Peyer's patch (tissue), 4 donors: ENCODE measurements around the gene PMP22.

Experiments used
- CTCF ChIP-seq, 6 experiments: fragments of 450-650 bp in 4 of 6; fragments of 200-600 bp in 2 of 6; sonication (generic) in 1 of 6; IDR thresholded peaks; one replicate each; pipeline ENCODE4 v1.5.1; 2017 to 2019; ENCODE audit warnings: antibody characterized with exemption in 6 of 6, mild to moderate bottlenecking in 3 of 6, moderate library complexity in 1 of 6
- POLR2A ChIP-seq, 2 donors: fragments of 450-650 bp; IDR thresholded peaks; one replicate each; pipeline ENCODE4 v1.5.1; 2017; ENCODE audit warnings: antibody characterized with exemption in 2 of 2, mild to moderate bottlenecking in 2 of 2, moderate library complexity in 2 of 2

GRCh38 chr17:15288859-15289258 is 23.7 kb upstream of the PMP22 start:
- no peak for TF ChIP-seq POLR2A (IDR thresholded peaks at IDR 0.05)
- no peak for TF ChIP-seq CTCF (IDR thresholded peaks at IDR 0.05)
